GM12865 (cell line): ENCODE data around the gene WFDC12.

Experiments used
- DNase-seq: peaks from one replicate; pipeline ENCODE4 v3.0.0; 2010; ENCODE audit warnings: low read depth
- H3K4me3 ChIP-seq: 2 replicates; pipeline ENCODE4 v1.5.1; 2011; ENCODE audit warnings: mild to moderate bottlenecking, low read depth, low read length, control low read depth
- TF ChIP-seq, protein P1 (sequence below): IDR thresholded peaks from 2 replicates; pipeline ENCODE4 v1.5.1; 2011; ENCODE audit warnings: low read length, control low read depth, low read depth, inconsistent platforms; ENCODE audit not compliant: insufficient read depth; ENCODE audit errors: missing control alignments

Gene WFDC12

GRCh38 chr20:45117581-45117980, 6.7 kb downstream of the WFDC12 start:
- H3K4me3 ChIP-seq = no peak overlapping the region
- no peak for DNase-seq
- TF ChIP-seq, protein P1, sequence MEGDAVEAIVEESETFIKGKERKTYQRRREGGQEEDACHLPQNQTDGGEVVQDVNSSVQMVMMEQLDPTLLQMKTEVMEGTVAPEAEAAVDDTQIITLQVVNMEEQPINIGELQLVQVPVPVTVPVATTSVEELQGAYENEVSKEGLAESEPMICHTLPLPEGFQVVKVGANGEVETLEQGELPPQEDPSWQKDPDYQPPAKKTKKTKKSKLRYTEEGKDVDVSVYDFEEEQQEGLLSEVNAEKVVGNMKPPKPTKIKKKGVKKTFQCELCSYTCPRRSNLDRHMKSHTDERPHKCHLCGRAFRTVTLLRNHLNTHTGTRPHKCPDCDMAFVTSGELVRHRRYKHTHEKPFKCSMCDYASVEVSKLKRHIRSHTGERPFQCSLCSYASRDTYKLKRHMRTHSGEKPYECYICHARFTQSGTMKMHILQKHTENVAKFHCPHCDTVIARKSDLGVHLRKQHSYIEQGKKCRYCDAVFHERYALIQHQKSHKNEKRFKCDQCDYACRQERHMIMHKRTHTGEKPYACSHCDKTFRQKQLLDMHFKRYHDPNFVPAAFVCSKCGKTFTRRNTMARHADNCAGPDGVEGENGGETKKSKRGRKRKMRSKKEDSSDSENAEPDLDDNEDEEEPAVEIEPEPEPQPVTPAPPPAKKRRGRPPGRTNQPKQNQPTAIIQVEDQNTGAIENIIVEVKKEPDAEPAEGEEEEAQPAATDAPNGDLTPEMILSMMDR = no peak

GRCh38 chr20:45115829-45116228, 8.4 kb downstream of the WFDC12 start:
- no peak for DNase-seq
- TF ChIP-seq, protein P1 = no peak
- H3K4me3 ChIP-seq = no peak overlapping the region

- no peak overlapping the region for H3K4me3 ChIP-seq
- TF ChIP-seq, protein P1 = no peak
- DNase-seq = no peak
Measured at GRCh38 chr20:45115386-45115774, 8.9 kb downstream of the WFDC12 start.

DNA sequence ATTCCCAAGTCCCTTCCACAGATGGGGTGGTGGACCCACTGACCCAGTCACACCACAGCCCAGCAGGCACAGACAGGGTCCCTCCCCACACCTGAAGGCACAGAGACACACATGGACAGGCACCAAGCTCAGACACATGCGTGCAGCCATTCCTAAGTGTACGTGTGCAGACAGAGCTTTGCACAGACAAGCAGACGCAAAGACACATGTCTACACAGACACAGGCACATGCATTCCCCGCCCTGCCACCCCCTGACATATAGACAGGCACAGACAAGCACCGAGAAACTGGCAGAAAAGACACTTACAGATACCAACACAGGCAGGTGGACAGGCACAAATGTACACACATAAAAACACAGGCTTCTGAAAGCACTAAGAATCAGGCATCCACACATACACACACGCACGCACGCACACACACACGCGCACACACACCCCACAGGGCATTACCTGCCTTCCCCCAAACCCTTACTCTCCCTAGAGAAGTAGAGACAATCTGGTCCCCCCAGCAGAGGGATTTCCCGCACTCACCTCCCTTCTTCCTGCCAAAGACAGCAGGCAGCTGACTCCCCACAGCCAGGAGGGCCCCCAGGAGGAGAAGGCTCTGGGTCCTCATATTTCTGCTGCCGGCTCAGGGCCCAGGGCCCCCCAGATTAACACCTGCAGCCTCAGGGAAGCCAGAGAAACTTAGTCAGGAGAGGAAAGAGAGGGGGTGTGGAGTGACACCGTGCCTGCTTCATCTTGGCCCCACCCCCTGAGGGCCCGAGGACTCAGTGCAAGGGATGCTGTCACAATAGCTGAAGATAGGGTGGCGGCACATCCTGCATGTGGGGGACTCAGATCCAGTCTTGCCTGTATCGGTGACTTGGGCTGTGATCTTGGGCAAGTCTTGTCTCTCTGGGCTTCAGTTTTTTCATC, 9.5 kb downstream of the WFDC12 start, which contains the start of gene WFDC5:
WFDC5 (minus strand) TSS at position 710 of the 921 bp plus-strand sequence; CDS start at position 619, 91 bp downstream.
- no peak within 1 kb of the TSS for H3K4me3 ChIP-seq
- TF ChIP-seq, protein P1 = no peak
- DNase-seq = no peak

- TF ChIP-seq, protein P1 = no peak
- no peak for DNase-seq
Measured at GRCh38 chr20:45113865-45114264, 10.4 kb downstream of the WFDC12 start.

DNA sequence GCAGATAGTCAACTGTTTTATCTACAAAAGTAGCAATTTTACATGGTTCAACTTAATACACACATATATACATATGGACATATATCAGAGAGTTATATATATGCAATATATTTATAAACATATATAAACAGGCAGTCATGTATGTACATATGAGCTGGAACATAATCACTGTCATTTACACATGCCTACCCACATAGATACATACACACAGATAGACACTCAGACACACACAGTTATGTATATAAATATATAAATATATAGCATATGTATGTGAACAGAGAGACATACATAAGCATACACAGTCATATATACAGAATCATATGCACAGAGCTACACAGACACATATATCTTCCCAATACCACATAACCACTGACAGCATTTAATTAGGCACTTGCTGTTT, 11.5 kb downstream of the WFDC12 start:
- H3K4me3 ChIP-seq = no peak overlapping the region
- TF ChIP-seq, protein P1 = no peak
- DNase-seq = no peak

More at GRCh38 chr20:45113865-45114264, 10.4 kb downstream of the WFDC12 start:
- H3K4me3 ChIP-seq = no peak overlapping the region
